22Rv1 (cell line): ENCODE data around the gene FBXW8.

Experiments used
- CTCF ChIP-seq: fragments of 450-650 bp; IDR thresholded peaks from 2 replicates; pipeline ENCODE4 v1.5.1; 2017; ENCODE audit warnings: mild to moderate bottlenecking
- ZFX ChIP-seq: fragments of 450-650 bp; IDR thresholded peaks from 2 replicates; pipeline ENCODE4 v1.6.1; 2017; ENCODE audit warnings: antibody characterized with exemption, borderline replicate concordance

DNA sequence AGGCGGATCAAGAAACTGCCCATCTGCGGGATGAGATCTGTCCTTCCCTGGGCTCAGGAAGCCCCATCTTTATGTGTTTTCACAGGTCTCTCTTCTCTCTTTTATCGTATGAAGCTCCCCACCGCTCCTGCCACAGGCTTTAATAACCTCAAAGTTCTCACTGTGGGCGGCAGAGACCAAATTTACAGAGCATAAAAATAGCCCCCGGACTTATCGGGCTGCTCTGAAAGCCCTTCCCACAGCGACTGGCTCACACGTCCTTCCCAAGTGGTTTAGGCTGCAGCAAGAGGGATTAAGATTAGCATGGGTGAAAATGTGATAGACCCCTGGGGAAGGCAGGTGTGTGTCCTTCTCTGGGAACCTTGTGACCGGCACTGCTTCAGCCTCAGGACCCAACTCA, 140.6 kb downstream of the FBXW8 start:
- TF ChIP-seq CTCF (no peak), ZFX (no peak)
